HG03196 (cell line): ENCODE data around the gene GIT2.
"Not testable (repeated sequence)": the region's sequence is repeated elsewhere in the genome, so short reads cannot be mapped to it uniquely, and the experiment has no call there.

Source experiments
- ATAC-seq: cut with Tn5 transposase; IDR thresholded peaks from one replicate; pipeline ENCODE4 v1.9.1; 2021; ENCODE audit not compliant: unreplicated experiment

Gene GIT2

GRCh38 chr12:109949089-109949488 lies 47.1 kb downstream of the GIT2 start:
- ATAC-seq = no peak

- no peak for ATAC-seq
Observed at GRCh38 chr12:109948368-109948767, 47.8 kb downstream of the GIT2 start.

GRCh38 chr12:109947521-109947920 lies 48.6 kb downstream of the GIT2 start:
- no peak for ATAC-seq

- no peak for ATAC-seq
Observed at GRCh38 chr12:109946913-109947312, 49.3 kb downstream of the GIT2 start.

- ATAC-seq = no peak
Observed at GRCh38 chr12:109946505-109946904, 49.7 kb downstream of the GIT2 start.

GRCh38 chr12:109944561-109945359 lies 51.4 kb downstream of the GIT2 start:
- ATAC-seq = no peak

GRCh38 chr12:109943811-109944210 lies 52.4 kb downstream of the GIT2 start:
- ATAC-seq = no peak

- ATAC-seq = no peak
Observed at GRCh38 chr12:109940339-109940923, 55.7 kb downstream of the GIT2 start.

- no peak for ATAC-seq
Observed at GRCh38 chr12:109939504-109939903, 56.7 kb downstream of the GIT2 start.

GRCh38 chr12:109938947-109939346 lies 57.2 kb downstream of the GIT2 start:
- no peak for ATAC-seq

GRCh38 chr12:109937371-109937770 lies 58.8 kb downstream of the GIT2 start:
- ATAC-seq = no peak

GRCh38 chr12:109934026-109934425 lies 62.1 kb downstream of the GIT2 start:
- ATAC-seq = no peak

GRCh38 chr12:109932878-109933503 lies 63.2 kb downstream of the GIT2 start:
- ATAC-seq = no peak

GRCh38 chr12:109931143-109931542 lies 65.0 kb downstream of the GIT2 start:
- no peak for ATAC-seq

GRCh38 chr12:109930028-109930800 lies 66.0 kb downstream of the GIT2 start:
- ATAC-seq = no peak

GRCh38 chr12:109929326-109929725 lies 66.8 kb downstream of the GIT2 start:
- ATAC-seq = not testable (repeated sequence)

- ATAC-seq = no peak
Observed at GRCh38 chr12:109928058-109928656, 68.0 kb downstream of the GIT2 start.

GRCh38 chr12:109927622-109928021 lies 68.5 kb downstream of the GIT2 start:
- no peak for ATAC-seq

- ATAC-seq = no peak
Observed at GRCh38 chr12:109926488-109927210, 69.5 kb downstream of the GIT2 start.

GRCh38 chr12:109926016-109926415 lies 70.2 kb downstream of the GIT2 start:
- no peak for ATAC-seq
